OCI-LY7 (cell line): Measurements from ENCODE around the gene IDH3B. TPM values are rescaled to one million over a fixed set of nuclear protein-coding genes. Genes with fewer than 3 reads are reported as not detected.

Experiments used
- BruUV-seq: library from RNA; stranded (reverse); fragments of 400-500 nt; replicated peaks from 2 replicates; lab custom pipeline; 2021; lab: Mats Ljungman, UMichigan
- CTCF ChIA-PET: fragments of 300-600 bp; sonication (Branson Sonifier 250); formaldehyde crosslinking; loops from one replicate; lab custom pipeline; 2022; ENCODE audit warnings: antibody characterized with exemption; ENCODE audit not compliant: unreplicated experiment; lab: Charles Lee
- POLR2A ChIA-PET: fragments of 300-600 bp; sonication (Branson Sonifier 250); formaldehyde crosslinking; loops from one replicate; lab custom pipeline; 2022; ENCODE audit warnings: antibody characterized with exemption; lab: Charles Lee
- DNase-seq: peaks from one replicate; pipeline ENCODE4 v3.0.0-alpha.2; 2015; ENCODE audit warnings: low spot score
- H2AFZ ChIP-seq: fragments of 200-600 bp; sonication (generic), shearing (Covaris generic); 2 replicates; pipeline ENCODE4 v1.6.1; 2014; ENCODE audit warnings: mild to moderate bottlenecking, antibody characterized with exemption, low read length, moderate library complexity
- H3K27ac ChIP-seq: fragments of 200-600 bp; sonication (generic); 2 replicates; pipeline ENCODE4 v1.5.1; 2014; ENCODE audit warnings: mixed run types, low read depth, mild to moderate bottlenecking, moderate library complexity, low read length, inconsistent platforms; ENCODE audit not compliant: poor library complexity, severe bottlenecking
- H3K36me3 ChIP-seq: fragments of 200-600 bp; sonication (generic); 2 replicates; pipeline ENCODE4 v1.6.1; 2014; ENCODE audit warnings: mild to moderate bottlenecking, antibody characterized with exemption, low read length, moderate library complexity, mixed read lengths; ENCODE audit not compliant: insufficient read depth
- H3K4me1 ChIP-seq: fragments of 200-600 bp; sonication (generic); 2 replicates; pipeline ENCODE4 v1.5.1; 2014; ENCODE audit warnings: mild to moderate bottlenecking, low read length; ENCODE audit not compliant: insufficient read depth, poor library complexity, severe bottlenecking
- H3K4me2 ChIP-seq: fragments of 200-600 bp; sonication (generic); 2 replicates; pipeline ENCODE4 v1.6.1; 2014; ENCODE audit warnings: mild to moderate bottlenecking, low read length
- H3K4me3 ChIP-seq: fragments of 200-600 bp; sonication (generic); 2 replicates; pipeline ENCODE4 v1.5.1; 2014; ENCODE audit warnings: mild to moderate bottlenecking, low read depth, low read length; ENCODE audit not compliant: poor library complexity, severe bottlenecking
- H3K79me2 ChIP-seq: fragments of 200-600 bp; sonication (generic); 2 replicates; pipeline ENCODE4 v1.6.1; 2016; ENCODE audit warnings: low read depth, mild to moderate bottlenecking, low read length, moderate library complexity, mixed read lengths; ENCODE audit not compliant: insufficient read depth
- H3K9me2 ChIP-seq: fragments of 200-600 bp; sonication (generic); 2 replicates; pipeline ENCODE4 v1.6.1; 2016; ENCODE audit warnings: mild to moderate bottlenecking, low read length, mixed read lengths; ENCODE audit not compliant: insufficient read depth
- H3K9me3 ChIP-seq: fragments of 200-600 bp; sonication (generic); 2 replicates; pipeline ENCODE4 v1.6.1; 2014; ENCODE audit warnings: mild to moderate bottlenecking, mixed run types, low read length, mixed read lengths
- H4K20me1 ChIP-seq: fragments of 200-600 bp; sonication (generic); 2 replicates; pipeline ENCODE4 v1.6.1; 2014; ENCODE audit warnings: mild to moderate bottlenecking, antibody characterized with exemption, low read length, moderate library complexity, mixed read lengths; ENCODE audit not compliant: insufficient read depth
- EZH2phosphoT487 ChIP-seq: fragments of 200-600 bp; sonication (generic); IDR thresholded peaks from 2 replicates; pipeline ENCODE4 v1.6.1; 2018; ENCODE audit warnings: low read depth, borderline replicate concordance, mild to moderate bottlenecking, mixed run types, antibody characterized with exemption, low read length, moderate library complexity, mixed read lengths
- intact Hi-C: fragments of 100-400 bp; cut with micrococcal nuclease; formaldehyde crosslinking; loops from one replicate; pipeline ENCODE4 v1.10.0; 2022; ENCODE audit not compliant: unreplicated experiment
- total RNA-seq, 2 experiments: library from RNA; depleted of rRNA in 1 of 2; stranded (reverse); fragments of >200 nt in 1 of 2; shearing (Covaris generic) in 1 of 2; gene quantifications; 2 replicates each; pipeline ENCODE4 v1.2.3, GENCODE V29; 2014 to 2022
- TF ChIP-seq, protein P1 (sequence below): fragments of 200-600 bp; sonication (generic); conservative IDR thresholded peaks from 2 replicates; pipeline ENCODE4 v1.5.1; 2014; ENCODE audit warnings: mild to moderate bottlenecking, antibody characterized with exemption, low read length, moderate library complexity, mixed read lengths

The IDH3B gene
- total RNA-seq, 2 experiments from 2014 or later = 142 to 154 TPM

DNA sequence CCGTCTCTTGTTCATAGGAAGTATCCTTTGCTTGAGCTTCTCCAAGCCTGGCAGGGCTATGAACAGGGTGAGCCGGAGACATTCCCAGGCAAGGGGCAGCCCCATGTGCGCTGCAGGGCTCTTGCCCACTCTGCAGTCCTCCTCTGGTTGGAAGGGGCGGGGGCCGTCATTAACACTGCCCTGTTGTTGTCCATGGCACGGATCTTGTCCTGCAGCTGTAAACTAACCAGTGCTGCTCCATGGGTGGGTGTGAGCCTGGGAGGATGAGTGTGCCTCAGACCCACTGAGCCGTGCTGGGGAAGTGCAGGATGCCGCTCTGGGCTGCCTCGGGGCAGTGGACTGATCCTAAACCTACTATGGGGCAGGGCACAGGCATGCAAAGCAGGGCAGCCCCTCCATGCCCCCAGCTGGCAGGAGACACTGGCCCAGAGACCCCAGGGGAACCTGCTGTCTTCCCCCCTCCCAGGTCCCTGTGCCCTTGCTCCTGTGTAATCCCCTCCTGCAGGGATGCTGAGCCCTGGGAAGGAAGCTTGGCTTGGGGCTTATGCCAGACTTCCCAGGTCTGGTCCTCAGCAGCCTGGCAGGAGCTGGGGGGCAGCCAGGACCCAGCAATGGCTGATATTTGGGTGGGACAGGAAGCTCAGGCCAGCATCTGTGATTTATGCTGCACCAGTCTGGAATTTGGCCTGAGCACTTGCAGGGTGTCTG lies 37.1 kb upstream of the IDH3B start:
- ChIA-PET CTCF (no interaction called here), POLR2A (no interaction called here)
- DNase-seq = no peak
- Histone ChIP-seq H3K4me2 (no peak overlapping the region), H3K79me2 (no peaks in the 10 kb centered on the region), H3K4me3 (no peak overlapping the region), H3K9me3 (no peaks in the 10 kb centered on the region), H2AFZ (no peak overlapping the region), H3K36me3 (no peaks in the 10 kb centered on the region), H3K4me1 (no peaks in the 10 kb centered on the region), H4K20me1 (no peaks in the 10 kb centered on the region), H3K27ac (no peak overlapping the region), H3K9me2 (no peaks in the 10 kb centered on the region)
- TF ChIP-seq, protein P1, sequence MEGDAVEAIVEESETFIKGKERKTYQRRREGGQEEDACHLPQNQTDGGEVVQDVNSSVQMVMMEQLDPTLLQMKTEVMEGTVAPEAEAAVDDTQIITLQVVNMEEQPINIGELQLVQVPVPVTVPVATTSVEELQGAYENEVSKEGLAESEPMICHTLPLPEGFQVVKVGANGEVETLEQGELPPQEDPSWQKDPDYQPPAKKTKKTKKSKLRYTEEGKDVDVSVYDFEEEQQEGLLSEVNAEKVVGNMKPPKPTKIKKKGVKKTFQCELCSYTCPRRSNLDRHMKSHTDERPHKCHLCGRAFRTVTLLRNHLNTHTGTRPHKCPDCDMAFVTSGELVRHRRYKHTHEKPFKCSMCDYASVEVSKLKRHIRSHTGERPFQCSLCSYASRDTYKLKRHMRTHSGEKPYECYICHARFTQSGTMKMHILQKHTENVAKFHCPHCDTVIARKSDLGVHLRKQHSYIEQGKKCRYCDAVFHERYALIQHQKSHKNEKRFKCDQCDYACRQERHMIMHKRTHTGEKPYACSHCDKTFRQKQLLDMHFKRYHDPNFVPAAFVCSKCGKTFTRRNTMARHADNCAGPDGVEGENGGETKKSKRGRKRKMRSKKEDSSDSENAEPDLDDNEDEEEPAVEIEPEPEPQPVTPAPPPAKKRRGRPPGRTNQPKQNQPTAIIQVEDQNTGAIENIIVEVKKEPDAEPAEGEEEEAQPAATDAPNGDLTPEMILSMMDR = no peak
- no peak for TF ChIP-seq EZH2phosphoT487
- intact Hi-C loops = no loop called here
- BruUV-seq = no TSS peak

DNA sequence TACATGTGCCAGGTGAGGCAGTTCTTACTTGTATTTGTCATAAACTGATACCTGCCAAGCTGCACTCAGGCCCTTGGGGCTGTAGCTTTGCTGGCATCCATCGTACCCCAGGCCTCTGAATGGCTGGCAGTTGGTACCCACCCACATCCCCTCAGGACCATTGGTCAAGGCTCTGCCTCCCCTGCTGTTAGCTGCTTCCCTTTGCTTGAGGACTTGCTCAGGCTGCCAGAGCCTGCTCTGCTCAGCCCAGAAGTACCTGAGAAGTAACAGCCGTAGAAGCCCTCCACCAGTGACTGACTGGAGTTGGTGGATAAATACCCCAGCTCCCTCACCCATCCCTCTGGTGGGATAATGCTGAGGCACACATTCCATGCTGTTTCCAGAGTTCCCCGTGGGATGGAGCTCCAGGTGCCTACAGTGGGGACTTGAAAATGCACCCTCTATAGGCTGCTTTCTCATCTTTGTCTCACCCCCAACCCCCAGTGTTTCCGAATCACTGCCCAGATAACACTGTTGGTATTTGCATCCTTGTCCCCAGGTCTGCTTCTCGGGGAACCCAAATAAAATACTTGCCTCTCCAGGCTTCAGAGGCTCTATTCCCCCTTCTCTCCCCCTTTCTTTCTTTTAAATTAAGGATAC lies 35.9 kb upstream of the IDH3B start:
- no peak overlapping the region for H3K4me3 ChIP-seq
- BruUV-seq = no TSS peak
- H3K4me2 ChIP-seq = no peak overlapping the region
- no peaks in the 10 kb centered on the region for H4K20me1 ChIP-seq
- no peaks in the 10 kb centered on the region for H3K36me3 ChIP-seq
- TF ChIP-seq EZH2phosphoT487 = no peak
- TF ChIP-seq, protein P1 = no peak
- ChIA-PET POLR2A (no interaction called here), CTCF (no interaction called here)
- H3K27ac ChIP-seq = no peak overlapping the region
- H3K79me2 ChIP-seq = no peaks in the 10 kb centered on the region
- H3K9me2 ChIP-seq = no peaks in the 10 kb centered on the region
- DNase-seq = no peak
- H2AFZ ChIP-seq = no peak overlapping the region
- no peaks in the 10 kb centered on the region for H3K4me1 ChIP-seq
- intact Hi-C loops = no loop called here
- H3K9me3 ChIP-seq = no peaks in the 10 kb centered on the region

DNA sequence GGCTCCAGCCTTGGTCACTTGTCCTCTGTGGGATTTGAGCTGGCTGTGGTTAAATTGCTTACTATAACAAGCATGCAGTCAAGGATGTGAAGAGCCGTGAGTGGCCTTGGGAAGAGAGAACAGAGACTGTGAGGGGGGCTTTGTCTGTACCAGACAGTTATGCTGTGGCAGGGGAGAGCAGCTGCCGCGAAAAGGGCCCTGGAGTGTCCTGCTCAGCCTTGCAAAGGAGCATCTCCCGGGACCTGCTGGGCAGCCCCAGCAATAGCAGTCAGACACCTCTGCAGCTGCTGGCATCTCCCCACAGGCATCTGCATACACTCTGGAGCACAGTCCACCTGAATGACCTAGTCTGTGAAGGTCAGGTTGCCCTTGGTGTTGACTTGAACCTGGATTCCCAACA lies 34.9 kb upstream of the IDH3B start:
- intact Hi-C loops = no loop called here
- POLR2A ChIA-PET = no interaction called here
- DNase-seq = no peak

More for the DNA sequence above, 34.9 kb upstream of the IDH3B start:
- Histone ChIP-seq H3K27ac (no peak overlapping the region), H3K79me2 (no peaks in the 10 kb centered on the region), H3K4me2 (no peak overlapping the region), H3K4me3 (no peak overlapping the region), H3K9me3 (no peaks in the 10 kb centered on the region), H3K4me1 (no peaks in the 10 kb centered on the region), H2AFZ (no peak overlapping the region), H4K20me1 (no peaks in the 10 kb centered on the region), H3K9me2 (no peaks in the 10 kb centered on the region), H3K36me3 (no peaks in the 10 kb centered on the region)
- CTCF ChIA-PET = no interaction called here
- BruUV-seq = no TSS peak
- TF ChIP-seq, protein P1 = no peak
- TF ChIP-seq EZH2phosphoT487 = no peak
